ENCODE results near the gene IMPG2.

GRCh38 chr3:101252307-101252706 lies 68.1 kb downstream of the IMPG2 start:
- no peak for TF ChIP-seq EZH2 (IDR thresholded peaks at IDR 0.05; ENCODE audit: borderline replicate concordance)
- no peak for TF ChIP-seq CTCF (IDR thresholded peaks at IDR 0.05; ENCODE audit: poor library complexity)

Measured in hepatocyte (in vitro differentiated cells).